Smooth muscle cell (in vitro differentiated cells): ENCODE results near the gene CCDC78. TPM values are rescaled to one million over a fixed set of nuclear protein-coding genes. Genes with fewer than 3 reads are reported as not detected.

Source experiments
- DNase-seq: peaks from one replicate; lab custom pipeline; 2025; ENCODE audit not compliant: unreplicated experiment; lab: John Stamatoyannopoulos, UW
- H2AFZ ChIP-seq: fragments of 200-600 bp; sonication (generic); 2 replicates; pipeline ENCODE4 v1.6.0; 2016; ENCODE audit warnings: antibody characterized with exemption, low read depth, mild to moderate bottlenecking
- H3F3A ChIP-seq: fragments of 200-600 bp; sonication (generic); 2 replicates; pipeline ENCODE4 v1.6.0; 2017; ENCODE audit warnings: antibody characterized with exemption, low read depth
- H3K27ac ChIP-seq: fragments of 200-600 bp; sonication (generic); 2 replicates; pipeline ENCODE4 v1.5.1; 2016; ENCODE audit warnings: low read depth, mild to moderate bottlenecking
- H3K27me3 ChIP-seq: fragments of 200-600 bp; sonication (generic); 2 replicates; pipeline ENCODE4 v1.6.1; 2016; ENCODE audit warnings: low read depth, mild to moderate bottlenecking
- H3K36me3 ChIP-seq: fragments of 200-600 bp; sonication (generic); 2 replicates; pipeline ENCODE4 v1.5.1; 2016; ENCODE audit warnings: low read depth
- H3K4me1 ChIP-seq: fragments of 200-600 bp; sonication (generic); 2 replicates; pipeline ENCODE4 v1.5.1; 2016; ENCODE audit warnings: low read depth
- H3K4me2 ChIP-seq: fragments of 200-600 bp; sonication (generic); 2 replicates; pipeline ENCODE4 v1.6.0; 2016; ENCODE audit warnings: mild to moderate bottlenecking
- H3K4me3 ChIP-seq: fragments of 200-600 bp; sonication (generic); 2 replicates; pipeline ENCODE4 v1.5.1; 2016; ENCODE audit warnings: mild to moderate bottlenecking
- H3K79me2 ChIP-seq: fragments of 200-600 bp; sonication (generic); 2 replicates; pipeline ENCODE4 v1.6.0; 2016; ENCODE audit warnings: low read depth, mild to moderate bottlenecking
- H3K9ac ChIP-seq: fragments of 200-600 bp; sonication (generic); 2 replicates; pipeline ENCODE4 v1.6.0; 2016; ENCODE audit warnings: low read depth
- H3K9me3 ChIP-seq: fragments of 200-600 bp; sonication (generic); replicated peaks from 2 replicates; pipeline ENCODE4 v1.5.1; 2016; ENCODE audit warnings: low read depth
- H4K20me1 ChIP-seq: fragments of 200-600 bp; sonication (generic); 2 replicates; pipeline ENCODE4 v1.6.0; 2016; ENCODE audit warnings: low read depth
- CTCF ChIP-seq: fragments of 200-600 bp; sonication (generic); IDR thresholded peaks from 2 replicates; pipeline ENCODE4 v1.5.1; 2017; ENCODE audit warnings: borderline replicate concordance, mild to moderate bottlenecking, antibody characterized with exemption; ENCODE audit not compliant: insufficient read depth, poor library complexity, severe bottlenecking
- WGBS: methylation state at CpG from one replicate; pipeline ENCODE4 v1.1.7; 2016; ENCODE audit warnings: low lambda C conversion rate; 5-methylcytosine and 5-hydroxymethylcytosine counted together
- polyA plus RNA-seq: library from polyadenylated mRNA; unstranded; fragments of >200 nt; fragmentation: Nextera tagmentation; extraction: Ambion mirVana; gene quantifications from 2 replicates; pipeline ENCODE4 v1.2.1, GENCODE V29; 2016
- total RNA-seq: library from RNA; depleted of rRNA; stranded (reverse); fragments of >200 nt; gene quantifications from 2 replicates; pipeline ENCODE4 v1.2.3, GENCODE V29; 2014

CCDC78 gene
- total and polyA plus RNA-seq, 2 experiments from 2014 or later = 2.8 to 3.4 TPM

GRCh38 chr16:761625-762513 lies 35.6 kb upstream of the CCDC78 start:
- H4K20me1 ChIP-seq = no peaks in the 10 kb centered on the region
- no peaks in the 10 kb centered on the region for H3K9me3 ChIP-seq
- no peaks in the 10 kb centered on the region for H3K4me1 ChIP-seq
- no peak overlapping the region for H3K27ac ChIP-seq
- no peak overlapping the region for H3K4me3 ChIP-seq
- no peak overlapping the region for H3K4me2 ChIP-seq
- no peak for DNase-seq
- no peaks in the 10 kb centered on the region for H3K79me2 ChIP-seq
- WGBS = 84% methylated on average over 20 of the region's 22 CpGs
- H2AFZ ChIP-seq = no peak overlapping the region
- no peaks in the 10 kb centered on the region for H3K27me3 ChIP-seq
- no peaks in the 10 kb centered on the region for H3F3A ChIP-seq
- H3K36me3 ChIP-seq = no peaks in the 10 kb centered on the region
- no peak overlapping the region for H3K9ac ChIP-seq
- no peak for TF ChIP-seq CTCF

DNA sequence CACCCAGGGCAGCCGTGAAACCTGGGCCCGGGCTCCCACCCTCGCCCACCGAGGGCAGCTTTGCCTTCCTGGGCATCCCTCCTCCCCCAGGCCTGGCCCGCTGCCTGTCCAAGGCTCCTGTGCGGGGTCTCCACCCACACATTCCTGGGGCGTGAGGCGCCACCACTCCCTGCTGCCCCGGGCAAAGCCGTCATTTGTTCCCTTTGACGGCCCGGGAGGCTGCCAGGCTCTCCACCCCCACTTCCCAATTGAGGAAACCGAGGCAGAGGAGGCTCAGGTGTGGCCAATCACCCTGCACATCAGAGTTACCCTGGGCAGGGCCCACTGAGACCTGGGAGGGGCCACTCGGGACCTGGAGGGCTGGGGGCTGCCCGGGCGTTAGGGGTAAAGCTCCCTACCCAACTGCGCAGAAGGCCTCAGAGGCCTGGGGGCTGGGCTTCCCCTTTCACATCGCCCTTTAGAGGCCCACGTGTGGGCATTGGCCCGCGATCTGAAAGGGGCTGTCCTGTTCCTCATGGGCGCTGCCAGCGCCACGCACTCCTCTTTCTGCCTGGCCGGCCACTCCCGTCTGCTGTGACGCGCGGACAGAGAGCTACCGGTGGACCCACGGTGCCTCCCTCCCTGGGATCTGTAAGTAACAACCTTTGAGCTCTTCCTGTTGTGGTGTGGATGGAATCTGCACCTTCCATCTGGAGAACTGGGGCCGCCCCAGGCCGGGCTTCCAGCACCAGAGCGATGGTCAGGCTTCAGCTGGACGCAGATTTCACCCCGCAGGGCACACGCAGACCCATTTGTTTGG lies 34.5 kb upstream of the CCDC78 start, which contains the start of gene MSLN:
TSS of gene MSLN (plus strand) at position 190 of the 799 bp plus-strand sequence. CDS start 1,947 bp downstream, outside the sequence.
- Histone ChIP-seq H3K36me3 (no peaks in the 10 kb centered on the region), H3K27me3 (no peaks in the 10 kb centered on the region), H2AFZ (no peak within 1 kb of the TSS), H3K4me1 (no peaks in the 10 kb centered on the region), H3K4me2 (no peak within 1 kb of the TSS), H3K9ac (no peak within 1 kb of the TSS), H3K79me2 (no peaks in the 10 kb centered on the region), H4K20me1 (no peaks in the 10 kb centered on the region), H3K4me3 (no peak within 1 kb of the TSS), H3K27ac (no peak within 1 kb of the TSS), H3K9me3 (no peaks in the 10 kb centered on the region), H3F3A (no peaks in the 10 kb centered on the region)
- no peak for TF ChIP-seq CTCF
- no peak for DNase-seq
- WGBS = 86% methylated on average over 31 of the region's 37 CpGs

DNA sequence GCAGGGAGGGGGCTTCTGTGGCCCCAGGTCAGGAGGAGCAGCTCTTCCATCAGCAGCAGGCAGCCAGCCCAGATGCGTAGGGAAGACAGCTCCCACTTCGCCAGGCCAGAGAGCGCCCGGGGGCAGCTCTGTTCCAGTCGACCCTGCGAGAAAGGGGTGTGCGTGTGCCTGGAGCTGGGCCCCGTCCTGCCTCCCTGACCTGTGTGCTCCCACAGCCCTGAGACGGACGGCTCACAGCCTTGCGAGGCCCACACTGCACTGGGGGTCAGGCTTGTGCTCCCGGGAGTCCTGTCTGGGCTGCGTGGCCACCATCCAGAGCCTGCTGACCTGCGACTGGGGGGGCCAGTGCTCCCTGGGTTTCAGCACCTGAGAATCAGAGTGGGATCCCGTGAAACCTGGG lies 33.8 kb upstream of the CCDC78 start:
- 89% methylated on average over 14 of the region's 15 CpGs for WGBS
- no peak for DNase-seq
- TF ChIP-seq CTCF = no peak
- H3K4me1 ChIP-seq = no peaks in the 10 kb centered on the region
- no peak overlapping the region for H3K9ac ChIP-seq
- no peaks in the 10 kb centered on the region for H3F3A ChIP-seq
- no peak overlapping the region for H2AFZ ChIP-seq
- no peaks in the 10 kb centered on the region for H4K20me1 ChIP-seq
- no peaks in the 10 kb centered on the region for H3K27me3 ChIP-seq
- no peak overlapping the region for H3K27ac ChIP-seq
- no peak overlapping the region for H3K4me2 ChIP-seq
- H3K36me3 ChIP-seq = no peaks in the 10 kb centered on the region
- no peaks in the 10 kb centered on the region for H3K79me2 ChIP-seq
- H3K4me3 ChIP-seq = no peak overlapping the region
- H3K9me3 ChIP-seq = no peaks in the 10 kb centered on the region
